Cardiac muscle cell (in vitro differentiated cells and primary cell): ENCODE results near the gene FAM234B. TPM values are rescaled to one million over a fixed set of nuclear protein-coding genes. Genes with fewer than 3 reads are reported as not detected.
A peak's percentile ranks its signal among the peaks of the same experiment; 100 is the strongest.
"Not testable (repeated sequence)": the region's sequence is repeated elsewhere in the genome, so short reads cannot be mapped to it uniquely, and the experiment has no call there.

Experiments used
- DNase-seq, 2 donors: peaks; one replicate each; pipeline versions ENCODE4 v3.0.0 to v3.0.0-alpha.2; 2010 to 2017; ENCODE audit warnings: low read depth in 1 of 2, low spot score in 1 of 2
- H3K27ac ChIP-seq: fragments of 200-600 bp; sonication (generic); 2 replicates; pipeline ENCODE4 v1.5.1; 2016
- H3K27me3 ChIP-seq: fragments of 200-600 bp; sonication (generic); 2 replicates; pipeline ENCODE4 v1.6.0; 2016; ENCODE audit warnings: control low read depth
- H3K36me3 ChIP-seq: fragments of 200-600 bp; sonication (generic); 2 replicates; pipeline ENCODE4 v1.5.1; 2016; ENCODE audit warnings: control low read depth
- H3K4me1 ChIP-seq: fragments of 200-600 bp; sonication (generic); 2 replicates; pipeline ENCODE4 v1.8.1; 2017; ENCODE audit warnings: low read depth, mild to moderate bottlenecking, mixed run types
- H3K4me3 ChIP-seq: fragments of 200-600 bp; sonication (generic); 2 replicates; pipeline ENCODE4 v1.5.1; 2016; ENCODE audit warnings: mild to moderate bottlenecking
- H3K9me3 ChIP-seq: fragments of 200-600 bp; sonication (generic); 2 replicates; pipeline ENCODE4 v1.5.1; 2017; ENCODE audit warnings: low read depth, mild to moderate bottlenecking, control low read depth
- polyA plus RNA-seq: library from polyadenylated mRNA; unstranded; fragments of >200 nt; fragmentation: Nextera tagmentation; extraction: Ambion mirVana; gene quantifications from 2 replicates; pipeline ENCODE4 v1.2.1, GENCODE V29; 2016
- total RNA-seq: library from RNA; depleted of rRNA; stranded (reverse); fragments of >200 nt; gene quantifications from 2 replicates; pipeline ENCODE4 v1.2.3, GENCODE V29; 2016
- TF ChIP-seq, protein P1 (sequence below): IDR thresholded peaks from 2 replicates; pipeline ENCODE4 v1.5.1; 2012; ENCODE audit warnings: low read depth, mild to moderate bottlenecking, low read length

Gene FAM234B
- total and polyA plus RNA-seq, 2 experiments from 2014 or later, result 5.0 to 6.9 TPM

DNA sequence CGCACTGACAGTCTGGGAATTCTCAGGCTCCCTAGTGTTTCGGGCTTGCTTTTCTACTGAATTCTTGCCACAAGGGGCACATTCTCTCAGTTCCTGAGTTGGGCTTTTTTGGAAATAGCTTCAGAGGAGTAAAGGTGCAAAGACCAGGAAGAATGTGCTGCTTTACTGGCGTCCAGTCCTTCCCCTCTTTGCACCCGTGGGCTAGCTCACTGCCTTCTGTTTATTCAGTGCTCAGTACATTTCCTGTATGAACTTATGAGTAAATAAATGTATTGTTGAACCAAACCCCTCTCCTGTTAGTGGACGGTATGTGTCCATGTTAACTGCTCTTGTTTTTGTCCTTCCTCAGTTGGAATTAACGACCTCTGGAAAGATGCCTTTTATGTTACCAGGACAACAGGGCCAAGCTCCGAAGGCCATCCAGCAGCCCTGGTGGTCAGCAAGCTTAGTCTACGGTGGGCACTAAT is 35.3 kb downstream of the FAM234B start:
- TF ChIP-seq, protein P1, sequence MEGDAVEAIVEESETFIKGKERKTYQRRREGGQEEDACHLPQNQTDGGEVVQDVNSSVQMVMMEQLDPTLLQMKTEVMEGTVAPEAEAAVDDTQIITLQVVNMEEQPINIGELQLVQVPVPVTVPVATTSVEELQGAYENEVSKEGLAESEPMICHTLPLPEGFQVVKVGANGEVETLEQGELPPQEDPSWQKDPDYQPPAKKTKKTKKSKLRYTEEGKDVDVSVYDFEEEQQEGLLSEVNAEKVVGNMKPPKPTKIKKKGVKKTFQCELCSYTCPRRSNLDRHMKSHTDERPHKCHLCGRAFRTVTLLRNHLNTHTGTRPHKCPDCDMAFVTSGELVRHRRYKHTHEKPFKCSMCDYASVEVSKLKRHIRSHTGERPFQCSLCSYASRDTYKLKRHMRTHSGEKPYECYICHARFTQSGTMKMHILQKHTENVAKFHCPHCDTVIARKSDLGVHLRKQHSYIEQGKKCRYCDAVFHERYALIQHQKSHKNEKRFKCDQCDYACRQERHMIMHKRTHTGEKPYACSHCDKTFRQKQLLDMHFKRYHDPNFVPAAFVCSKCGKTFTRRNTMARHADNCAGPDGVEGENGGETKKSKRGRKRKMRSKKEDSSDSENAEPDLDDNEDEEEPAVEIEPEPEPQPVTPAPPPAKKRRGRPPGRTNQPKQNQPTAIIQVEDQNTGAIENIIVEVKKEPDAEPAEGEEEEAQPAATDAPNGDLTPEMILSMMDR, result no peak
- Histone ChIP-seq H3K4me3 (no peak overlapping the region), H3K9me3 (no peaks in the 10 kb centered on the region), H3K36me3 (no peaks in the 10 kb centered on the region), H3K4me1 (no peaks in the 10 kb centered on the region), H3K27me3 (no peaks in the 10 kb centered on the region), H3K27ac (no peak overlapping the region)
- no peak for DNase-seq

GRCh38 chr12:13080266-13080665 is 36.1 kb downstream of the FAM234B start:
- Histone ChIP-seq H3K9me3 (no peaks in the 10 kb centered on the region), H3K36me3 (no peaks in the 10 kb centered on the region), H3K4me3 (no peak overlapping the region), H3K27me3 (no peaks in the 10 kb centered on the region), H3K27ac (no peak overlapping the region), H3K4me1 (no peaks in the 10 kb centered on the region)
- no peak for DNase-seq
- TF ChIP-seq, protein P1, result no peak

DNA sequence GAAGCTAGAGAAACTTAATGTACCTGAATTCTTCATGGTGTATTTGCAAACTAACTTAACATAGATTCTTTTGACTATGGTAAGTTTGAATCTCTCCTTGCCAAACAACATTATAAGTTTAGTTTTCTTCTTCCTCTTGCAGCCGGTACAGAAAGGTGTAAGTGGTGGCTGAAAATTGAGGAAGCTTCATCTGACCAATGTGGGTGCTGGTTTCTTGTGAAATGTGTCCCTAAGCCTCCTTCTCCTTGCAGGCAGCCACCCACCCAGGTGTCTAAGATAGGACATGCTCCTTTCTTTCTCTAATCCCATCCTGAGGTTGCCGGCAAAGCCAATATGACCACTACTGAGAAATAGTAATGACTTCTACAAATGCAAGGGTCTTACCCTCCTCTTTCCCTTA is 38.7 kb downstream of the FAM234B start:
- TF ChIP-seq, protein P1, result no peak
- no peak overlapping the region for H3K4me3 ChIP-seq

DNA sequence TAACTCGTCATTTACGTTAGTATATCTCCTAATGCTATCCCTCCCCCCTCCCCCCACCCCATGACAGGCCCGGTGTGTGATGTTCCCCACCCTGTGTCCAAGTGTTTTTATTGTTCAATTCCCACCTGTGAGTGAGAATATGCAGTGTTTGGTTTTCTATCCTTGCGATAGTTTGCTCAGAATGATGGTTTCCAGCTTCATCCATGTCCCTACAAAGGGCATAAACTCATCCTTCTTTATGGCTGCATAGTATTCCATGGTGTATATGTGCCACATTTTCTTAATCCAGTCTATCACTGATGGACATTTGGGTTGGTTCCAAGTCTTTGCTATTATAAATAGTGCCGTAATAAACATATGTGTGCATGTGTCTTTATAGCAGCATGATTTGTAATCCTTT is 39.5 kb downstream of the FAM234B start:
- H3K27ac ChIP-seq, H3K27me3 ChIP-seq, H3K4me1 ChIP-seq, H3K4me3 ChIP-seq, H3K9me3 ChIP-seq, H3K36me3 ChIP-seq, DNase-seq: not testable (repeated sequence)

More for the DNA sequence above, 38.7 kb downstream of the FAM234B start:
- H3K36me3 ChIP-seq, result no peaks in the 10 kb centered on the region
- no peaks in the 10 kb centered on the region for H3K9me3 ChIP-seq
- no peaks in the 10 kb centered on the region for H3K27me3 ChIP-seq
- H3K27ac ChIP-seq, result no peak overlapping the region
- peaks cover 7% of the 10 kb centered on the region for H3K4me1 ChIP-seq
- no peak for DNase-seq

DNA sequence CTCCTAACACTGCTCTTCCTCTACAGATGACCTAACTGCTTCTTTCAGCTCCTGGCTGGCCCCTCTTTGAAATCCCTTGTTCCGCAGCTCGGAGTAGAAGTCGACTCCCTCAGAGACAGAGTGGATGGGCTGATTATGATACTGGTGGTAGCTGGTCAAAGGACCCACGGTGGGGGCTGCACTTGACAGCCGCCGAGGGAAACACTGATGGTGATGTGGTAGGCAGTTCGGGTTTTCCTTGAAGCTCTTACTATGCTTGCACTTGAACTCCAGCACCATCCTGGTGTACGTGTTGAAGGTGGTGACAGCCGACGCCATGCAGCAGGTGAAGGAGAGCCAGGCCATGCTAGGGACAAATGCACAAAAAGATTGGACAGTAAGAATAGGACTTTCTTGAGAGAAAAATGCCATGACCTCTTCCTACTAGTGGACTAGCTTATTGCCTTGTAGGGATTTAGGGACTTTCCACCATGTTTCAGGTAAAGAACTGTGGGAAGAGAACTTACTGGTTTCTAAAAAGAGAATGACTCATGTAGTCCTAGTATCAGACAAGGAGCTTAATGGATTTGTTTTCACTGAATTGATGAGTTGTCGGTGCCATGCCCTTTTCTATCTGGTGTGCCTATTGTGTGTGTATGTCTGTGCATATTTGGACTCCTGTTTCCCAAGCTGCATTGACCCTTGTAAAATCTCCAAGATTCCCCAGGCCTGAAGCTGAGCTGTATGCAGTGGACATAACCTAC is 40.9 kb downstream of the FAM234B start:
- H3K36me3 ChIP-seq, result no peaks in the 10 kb centered on the region
- TF ChIP-seq, protein P1, result no peak
- peaks cover 7% of the 10 kb centered on the region for H3K4me1 ChIP-seq
- peaks cover 4% of the 10 kb centered on the region for H3K27me3 ChIP-seq
- H3K4me3 ChIP-seq, result no peak overlapping the region
- H3K9me3 ChIP-seq, result no peaks in the 10 kb centered on the region
- no peak for DNase-seq
- H3K27ac ChIP-seq, result no peak overlapping the region

DNA sequence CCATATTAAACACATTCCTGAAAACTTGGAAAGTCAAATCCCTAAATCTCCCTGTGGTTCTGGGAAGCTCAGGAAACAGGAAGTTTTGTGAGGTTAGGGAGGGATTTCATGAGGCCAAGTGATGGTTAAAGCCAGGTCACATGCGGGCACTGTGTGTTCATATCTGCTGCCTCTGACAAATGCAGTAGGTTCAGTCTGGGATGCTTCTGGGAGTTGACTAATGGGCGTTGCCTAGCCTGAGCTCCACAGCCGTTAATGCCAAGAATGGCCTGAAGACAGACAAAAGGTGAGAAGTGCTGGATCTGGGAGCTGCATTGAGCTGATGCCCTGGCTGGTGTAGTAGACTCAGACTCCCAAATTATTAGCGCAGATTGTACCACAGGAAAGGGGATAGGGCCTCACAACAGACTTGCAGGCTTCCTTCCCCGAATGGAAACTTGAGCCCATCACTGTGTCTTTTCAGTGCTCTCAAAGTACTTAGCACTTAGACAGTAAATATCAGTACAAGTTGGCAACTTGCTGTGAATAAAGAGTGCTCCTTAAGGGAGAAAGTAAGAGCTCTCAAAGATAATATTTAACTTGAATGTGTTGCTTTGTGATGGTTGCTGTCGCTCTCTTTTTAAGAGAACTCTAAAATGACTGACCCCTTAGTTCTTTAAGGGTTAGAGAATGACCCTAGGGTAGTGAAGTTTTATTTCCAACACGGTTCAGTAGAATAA is 41.9 kb downstream of the FAM234B start:
- TF ChIP-seq, protein P1, result no peak
- H3K4me1 ChIP-seq, result peaks cover 7% of the 10 kb centered on the region
- H3K4me3 ChIP-seq, result no peak overlapping the region
- H3K9me3 ChIP-seq, result no peaks in the 10 kb centered on the region
- no peak overlapping the region for H3K27ac ChIP-seq
- H3K27me3 ChIP-seq, result peaks cover 4% of the 10 kb centered on the region
- DNase-seq, result peak in 1 of 2 donors; percentile 51
- H3K36me3 ChIP-seq, result no peaks in the 10 kb centered on the region
